ENCODE measurements around the gene MYOM1. TPM values are rescaled to one million over a fixed set of nuclear protein-coding genes. Genes with fewer than 3 reads are reported as not detected.
A peak's percentile ranks its signal among the peaks of the same experiment; 100 is the strongest.

The MYOM1 gene
- total and polyA plus RNA-seq, 7 donors, result 54.8 to 842 (median 388) TPM

- WGBS, 3 donors, result 16 to 35% (median 20%) methylated on average over 8 of the region's 8 CpGs
- DNase-seq (no peak), ATAC-seq (peak in 3 of 4 donors; percentile 21 to 28 (median 27))
- peak overlapping the region; percentile 79 for H3K4me3 ChIP-seq
- intact Hi-C loops (cut with DNase I), result loop anchor here in 1 of 2 donors (2.0 to 5.0 kb wide), 2 partner anchors 28 to 37 kb away; partner anchors contain the start of gene MYL12A
- H3K36me3 ChIP-seq (ENCODE audit: insufficient read depth in 1 of 2, low read depth in 1 of 2), result peaks cover 0 to 16% of the 10 kb centered on the region in 2 donors
- no peak for TF ChIP-seq CTCF (IDR thresholded peaks at IDR 0.05)
- H3K4me1 ChIP-seq, result peaks cover 34% of the 10 kb centered on the region
- H3K27me3 ChIP-seq (ENCODE audit: insufficient read depth in 3 of 3, low read length in 2 of 3), result no peaks in the 10 kb centered on the region
- H3K9me3 ChIP-seq, result no peaks in the 10 kb centered on the region
- H3K27ac ChIP-seq, result peak overlapping the region; percentile 95
Observed at GRCh38 chr18:3219241-3219630, 532 bp downstream of the MYOM1 start.

DNA sequence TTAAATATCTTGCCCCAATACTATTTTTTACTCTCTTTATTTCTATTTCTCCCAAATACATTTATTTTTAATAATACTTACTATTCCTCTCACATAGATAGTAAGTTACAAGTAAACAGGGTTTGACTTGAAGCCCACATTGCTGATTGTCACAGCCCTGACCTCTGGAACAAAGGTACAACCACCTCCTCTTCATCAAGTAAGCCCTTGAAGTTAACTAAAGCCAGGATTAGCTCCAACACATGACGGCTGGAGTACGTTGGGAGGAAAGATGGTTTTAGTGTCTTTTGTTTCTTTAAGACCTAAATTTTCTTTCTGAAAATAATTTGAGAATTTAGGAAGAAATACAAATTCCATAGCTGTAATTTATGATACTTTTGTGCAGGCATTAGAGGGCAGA lies 949 bp downstream of the MYOM1 start:
- H3K27me3 ChIP-seq (ENCODE audit: insufficient read depth in 3 of 3, low read length in 2 of 3), result no peaks in the 10 kb centered on the region
- intact Hi-C loops (cut with DNase I), result loop anchor here in 1 of 2 donors (2.0 to 5.0 kb wide), 2 partner anchors 28 to 37 kb away; partner anchors contain the start of gene MYL12A
- ATAC-seq (peak in 3 of 4 donors; percentile 46 to 66 (median 51)), DNase-seq (no peak)
- peaks cover 0 to 20% of the 10 kb centered on the region in 2 donors for H3K36me3 ChIP-seq (ENCODE audit: insufficient read depth in 1 of 2, low read depth in 1 of 2)
- H3K4me1 ChIP-seq, result peaks cover 39% of the 10 kb centered on the region
- 11 to 25% (median 23%) methylated on average over 2 of the region's 2 CpGs for WGBS, 3 donors
- peak overlapping the region; percentile 79 for H3K4me3 ChIP-seq
- TF ChIP-seq CTCF (IDR thresholded peaks at IDR 0.05), result no peak
- no peaks in the 10 kb centered on the region for H3K9me3 ChIP-seq
- H3K27ac ChIP-seq, result peak overlapping the region; percentile 95

GRCh38 chr18:3217948-3218647 lies 1.7 kb downstream of the MYOM1 start:
- peak overlapping the region; percentile 79 for H3K4me3 ChIP-seq
- peak; percentile 66 to 70 (median 70) for ATAC-seq
- no peaks in the 10 kb centered on the region for H3K27me3 ChIP-seq (ENCODE audit: insufficient read depth in 3 of 3, low read length in 2 of 3)
- WGBS, 3 donors, result 10 to 23% (median 17%) methylated on average over 3 of the region's 3 CpGs
- H3K36me3 ChIP-seq (ENCODE audit: insufficient read depth in 1 of 2, low read depth in 1 of 2), result peaks cover 0 to 20% of the 10 kb centered on the region in 2 donors
- peak overlapping the region; percentile 95 for H3K27ac ChIP-seq
- no peak for TF ChIP-seq CTCF (IDR thresholded peaks at IDR 0.05)
- H3K4me1 ChIP-seq, result peaks cover 39% of the 10 kb centered on the region
- intact Hi-C loops (cut with DNase I), result loop anchor here in 1 of 2 donors (2.0 to 5.0 kb wide), 2 partner anchors 29 to 36 kb away; partner anchors contain the start of gene MYL12A
- DNase-seq, result no peak
- H3K9me3 ChIP-seq, result no peaks in the 10 kb centered on the region

DNA sequence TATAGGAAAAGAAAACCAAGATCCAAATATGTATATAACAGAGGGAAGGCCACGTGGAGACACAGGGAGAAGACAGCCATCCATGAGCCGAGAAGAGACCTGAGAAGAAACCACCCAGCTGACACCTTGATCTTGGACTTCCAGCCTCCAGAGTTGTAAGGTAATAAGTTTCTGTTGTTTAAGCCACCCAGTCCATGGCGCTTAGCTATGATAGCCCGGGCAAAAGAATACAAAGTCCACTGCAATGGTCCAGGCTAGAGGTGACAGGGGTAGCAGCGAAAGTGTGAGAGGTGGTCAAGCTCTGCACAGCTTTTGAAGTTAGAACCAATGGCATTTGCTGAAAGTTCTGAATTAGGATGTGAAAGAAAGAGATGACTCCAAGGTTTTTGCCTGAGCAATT lies 2.8 kb downstream of the MYOM1 start:
- Histone ChIP-seq H3K36me3 (ENCODE audit: insufficient read depth in 1 of 2, low read depth in 1 of 2) (peaks cover 0 to 20% of the 10 kb centered on the region in 2 donors), H3K27me3 (ENCODE audit: insufficient read depth in 3 of 3, low read length in 2 of 3) (no peaks in the 10 kb centered on the region), H3K27ac (peak overlapping the region; percentile 95), H3K9me3 (no peaks in the 10 kb centered on the region), H3K4me1 (peaks cover 47% of the 10 kb centered on the region), H3K4me3 (peak overlapping the region; percentile 79)
- ATAC-seq (no peak), DNase-seq (no peak)
- TF ChIP-seq CTCF (IDR thresholded peaks at IDR 0.05), result no peak
- intact Hi-C loops (cut with DNase I), result loop anchor here in 1 of 2 donors (5.0 kb wide), 1 partner anchor 35 kb away; no protein-coding TSS in a partner anchor
- 50 to 56% (median 54%) methylated on average over 5 of the region's 5 CpGs for WGBS, 3 donors
